H9 (cell line): ENCODE measurements around the gene PTK6. TPM values are rescaled to one million over a fixed set of nuclear protein-coding genes. Genes with fewer than 3 reads are reported as not detected.

Experiments used
- DNase-seq: peaks from one replicate; pipeline ENCODE4 v3.0.0-alpha.2; 2017
- H2AFZ ChIP-seq: one replicate; pipeline ENCODE4 v1.6.1; 2013; ENCODE audit warnings: mild to moderate bottlenecking, low read length, control low read depth, moderate library complexity
- H2AK5ac ChIP-seq: 2 replicates; pipeline ENCODE4 v1.6.1; 2013; ENCODE audit warnings: low read length, control low read depth, mixed read lengths; ENCODE audit not compliant: insufficient read length
- H2BK120ac ChIP-seq: one replicate; pipeline ENCODE4 v1.6.1; 2013; ENCODE audit warnings: low read depth, mild to moderate bottlenecking, low read length, control low read depth, inconsistent platforms; ENCODE audit not compliant: poor library complexity, severe bottlenecking
- H2BK12ac ChIP-seq: 2 replicates; pipeline ENCODE4 v1.6.1; 2013; ENCODE audit warnings: low read length, control low read depth, mixed read lengths, low read depth; ENCODE audit not compliant: insufficient read length
- H2BK15ac ChIP-seq: 2 replicates; pipeline ENCODE4 v1.6.1; 2013; ENCODE audit warnings: low read depth, low read length, control low read depth
- H2BK20ac ChIP-seq: one replicate; pipeline ENCODE4 v1.6.1; 2013; ENCODE audit warnings: low read depth, mild to moderate bottlenecking, low read length, control low read depth, inconsistent platforms; ENCODE audit not compliant: poor library complexity, severe bottlenecking
- H2BK5ac ChIP-seq: 2 replicates; pipeline ENCODE4 v1.6.1; 2013; ENCODE audit warnings: low read length, control low read depth, mixed read lengths; ENCODE audit not compliant: insufficient read length
- H3K14ac ChIP-seq: 2 replicates; pipeline ENCODE4 v1.6.1; 2013; ENCODE audit warnings: low read length, control low read depth; ENCODE audit not compliant: insufficient read depth
- H3K18ac ChIP-seq: 2 replicates; pipeline ENCODE4 v1.6.1; 2013; ENCODE audit warnings: low read depth, mild to moderate bottlenecking, mixed read lengths, low read length, control low read depth; ENCODE audit not compliant: insufficient read length
- H3K23ac ChIP-seq: 2 replicates; pipeline ENCODE4 v1.6.1; 2013; ENCODE audit warnings: low read length, control low read depth, mixed read lengths, low read depth; ENCODE audit not compliant: insufficient read length
- H3K23me2 ChIP-seq: 2 replicates; pipeline ENCODE4 v1.6.1; 2013; ENCODE audit warnings: low read depth, mild to moderate bottlenecking, mixed read lengths, low read length, control low read depth; ENCODE audit not compliant: insufficient read length, poor library complexity, severe bottlenecking
- H3K27ac ChIP-seq: 2 replicates; pipeline ENCODE4 v1.5.1; 2013; ENCODE audit warnings: low read length, control low read depth, mixed read lengths, low read depth; ENCODE audit not compliant: insufficient read length
- H3K27me3 ChIP-seq: 2 replicates; pipeline ENCODE4 v1.6.1; 2013; ENCODE audit warnings: low read length, control low read depth, inconsistent platforms; ENCODE audit not compliant: insufficient read depth
- H3K4ac ChIP-seq: 2 replicates; pipeline ENCODE4 v1.6.1; 2013; ENCODE audit warnings: low read depth, mild to moderate bottlenecking, control low read depth, inconsistent platforms, low read length, moderate library complexity
- H3K4me1 ChIP-seq: 2 replicates; pipeline ENCODE4 v1.6.1; 2013; ENCODE audit warnings: low read length, control low read depth, inconsistent platforms; ENCODE audit not compliant: insufficient read depth
- H3K4me2 ChIP-seq: 2 replicates; pipeline ENCODE4 v1.6.1; 2013; ENCODE audit warnings: low read length, control low read depth, mixed read lengths; ENCODE audit not compliant: insufficient read length, insufficient read depth
- H3K56ac ChIP-seq: 2 replicates; pipeline ENCODE4 v1.6.1; 2013; ENCODE audit warnings: low read depth, mild to moderate bottlenecking, mixed read lengths, low read length, control low read depth; ENCODE audit not compliant: insufficient read length
- H3K79me1 ChIP-seq: 2 replicates; pipeline ENCODE4 v1.6.1; 2013; ENCODE audit warnings: low read depth, mild to moderate bottlenecking, moderate library complexity, low read length, control low read depth, inconsistent platforms; ENCODE audit not compliant: insufficient read depth, poor library complexity, severe bottlenecking
- H3K79me2 ChIP-seq: 2 replicates; pipeline ENCODE4 v1.6.1; 2013; ENCODE audit warnings: low read length, control low read depth, inconsistent platforms; ENCODE audit not compliant: insufficient read depth
- H3K9ac ChIP-seq: 2 replicates; pipeline ENCODE4 v1.6.1; 2013; ENCODE audit warnings: low read length, control low read depth, mixed read lengths; ENCODE audit not compliant: insufficient read length; ENCODE audit errors: extremely low read depth
- H3K9me3 ChIP-seq: one replicate; pipeline ENCODE4 v1.6.1; 2013; ENCODE audit warnings: low read depth, low read length, inconsistent platforms; ENCODE audit not compliant: control insufficient read depth
- H3T11ph ChIP-seq: one replicate; pipeline ENCODE4 v1.6.1; 2013; ENCODE audit warnings: mild to moderate bottlenecking, low read length, control low read depth, inconsistent platforms
- H4K20me1 ChIP-seq: one replicate; pipeline ENCODE4 v1.6.1; 2013; ENCODE audit not compliant: control insufficient read depth, insufficient read length, insufficient read depth
- H4K5ac ChIP-seq: 2 replicates; pipeline ENCODE4 v1.6.1; 2013; ENCODE audit warnings: low read depth, mild to moderate bottlenecking, mixed read lengths, low read length, control low read depth; ENCODE audit not compliant: insufficient read length
- H4K8ac ChIP-seq: replicated peaks from 2 replicates; pipeline ENCODE4 v1.6.1; 2013; ENCODE audit warnings: low read length, control low read depth, mixed read lengths, low read depth; ENCODE audit not compliant: insufficient read length
- H4K91ac ChIP-seq: 2 replicates; pipeline ENCODE4 v1.6.1; 2013; ENCODE audit warnings: low read depth, mild to moderate bottlenecking, moderate library complexity, mixed read lengths, low read length, control low read depth; ENCODE audit not compliant: insufficient read length
- H3K27ac Mint-ChIP-seq, 3 experiments: 2 replicates in 2 of 3; 3 replicates in 1 of 3; pipeline ENCODE4 v1.8.0; 2020 to 2021; ENCODE audit warnings: mixed read lengths in 3 of 3, mild to moderate bottlenecking in 1 of 3, moderate library complexity in 1 of 3
- H3K27me3 Mint-ChIP-seq: 2 replicates; pipeline ENCODE4 v1.8.0; 2021; ENCODE audit warnings: low read depth, mild to moderate bottlenecking, moderate library complexity, mixed read lengths
- H3K36me3 Mint-ChIP-seq, 3 experiments: 2 replicates in 2 of 3; 3 replicates in 1 of 3; pipeline ENCODE4 v1.8.0; 2020 to 2021; ENCODE audit warnings: low read depth in 3 of 3, mixed read lengths in 3 of 3; ENCODE audit not compliant: insufficient read depth in 1 of 3
- H3K4me1 Mint-ChIP-seq, 2 experiments: 2 replicates each; pipeline ENCODE4 v1.8.0; 2020; ENCODE audit warnings: mixed read lengths in 2 of 2
- H3K4me3 Mint-ChIP-seq, 2 experiments: 2 replicates in 1 of 2; 3 replicates in 1 of 2; pipeline ENCODE4 v1.8.0; 2020 to 2021; ENCODE audit warnings: mild to moderate bottlenecking in 2 of 2, mixed read lengths in 2 of 2, moderate library complexity in 1 of 2
- H3K9me3 Mint-ChIP-seq, 2 experiments: 2 replicates in 1 of 2; 3 replicates in 1 of 2; pipeline ENCODE4 v1.8.0; 2020; ENCODE audit warnings: mild to moderate bottlenecking in 2 of 2, mixed read lengths in 2 of 2, moderate library complexity in 1 of 2
- CTCF ChIP-seq: fragments of 200-600 bp; sonication (generic); conservative IDR thresholded peaks from 3 replicates; pipeline ENCODE4 v1.8.0; 2021; ENCODE audit warnings: antibody characterized with exemption, mild to moderate bottlenecking
- WGBS: extraction: QIAGEN DNeasy Blood & Tissue Kit; methylation state at CpG from one replicate; pipeline ENCODE4 v1.1.7; 2013; ENCODE audit warnings: missing lambda C conversion rate, low lambda C conversion rate, mixed read lengths; ENCODE audit not compliant: insufficient read length; ENCODE audit errors: extremely low coverage; 5-methylcytosine and 5-hydroxymethylcytosine counted together
- total RNA-seq: library from RNA; stranded (reverse); gene quantifications from 2 replicates; pipeline ENCODE4 v1.2.1, GENCODE V29; 2021

Gene PTK6
- total RNA-seq, 1 experiment from 2014 or later = 0.46 TPM

- H3K9ac ChIP-seq = no peak overlapping the region
- no peaks in the 10 kb centered on the region for H3K79me2 ChIP-seq
- Mint-ChIP-seq H3K36me3 (peaks cover 3 to 9% (median 5%) of the 10 kb centered on the region in 3 experiments; a peak in 6 of 7 replicates), H3K27ac (no peak overlapping the region), H3K27me3 (no peaks in the 10 kb centered on the region), H3K4me3 (no peak overlapping the region), H3K4me1 (no peaks in the 10 kb centered on the region), H3K9me3 (no peaks in the 10 kb centered on the region)
- H3K27me3 ChIP-seq = no peaks in the 10 kb centered on the region
- no peak overlapping the region for H3K23ac ChIP-seq
- no peak for TF ChIP-seq CTCF
- no peak overlapping the region for H2BK20ac ChIP-seq
- H3K18ac ChIP-seq = no peak overlapping the region
- H3K79me1 ChIP-seq = no peaks in the 10 kb centered on the region
- no peak overlapping the region for H3K14ac ChIP-seq
- no peak overlapping the region for H3K4ac ChIP-seq
- H2BK5ac ChIP-seq = no peak overlapping the region
- no peak overlapping the region for H4K5ac ChIP-seq
- H2BK15ac ChIP-seq = no peak overlapping the region; the same call in 1 of the 2 replicates
- H4K91ac ChIP-seq = no peak overlapping the region
- H2BK12ac ChIP-seq = no peak overlapping the region
- H3K4me2 ChIP-seq = no peak overlapping the region
- H3K9me3 ChIP-seq = no peaks in the 10 kb centered on the region
- H3K27ac ChIP-seq = no peak overlapping the region
- no peak overlapping the region for H3T11ph ChIP-seq
- no peaks in the 10 kb centered on the region for H3K23me2 ChIP-seq
- no peaks in the 10 kb centered on the region for H4K20me1 ChIP-seq
- H3K56ac ChIP-seq = no peak overlapping the region
- no peak overlapping the region for H4K8ac ChIP-seq
- no peaks in the 10 kb centered on the region for H3K4me1 ChIP-seq
- no peak overlapping the region for H2AK5ac ChIP-seq
- no CpG with 5 or more reads among the region's 55 CpGs for WGBS
- no peak overlapping the region for H2BK120ac ChIP-seq
- no peak for DNase-seq
- no peak overlapping the region for H2AFZ ChIP-seq
Observed at GRCh38 chr20:63563225-63563935, 26.2 kb upstream of the PTK6 start.
